ENCODE results near the gene HSPB1.
"Not testable (repeated sequence)": the region's sequence is repeated elsewhere in the genome, so short reads cannot be mapped to it uniquely, and the experiment has no call there.

DNA sequence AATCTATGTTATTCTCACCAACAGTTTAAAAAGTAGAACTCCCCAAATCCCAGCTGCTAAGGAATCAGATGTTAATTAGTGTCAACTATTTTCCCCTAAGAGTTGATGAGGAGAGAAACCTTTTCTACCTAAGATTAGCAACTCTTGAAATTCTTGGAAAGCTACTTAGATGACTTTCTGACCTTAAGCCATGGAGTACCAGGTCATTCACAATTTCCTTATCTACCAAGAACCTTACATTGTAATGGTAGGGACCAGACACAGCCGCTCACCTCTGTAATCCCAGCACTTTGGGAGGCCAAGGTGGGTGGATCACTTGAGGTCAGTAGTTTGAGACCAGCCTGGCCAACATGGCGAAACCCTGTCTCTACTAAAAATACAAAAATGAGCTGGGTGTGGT lies 32.9 kb downstream of the HSPB1 start:
- TF ChIP-seq, protein P1, sequence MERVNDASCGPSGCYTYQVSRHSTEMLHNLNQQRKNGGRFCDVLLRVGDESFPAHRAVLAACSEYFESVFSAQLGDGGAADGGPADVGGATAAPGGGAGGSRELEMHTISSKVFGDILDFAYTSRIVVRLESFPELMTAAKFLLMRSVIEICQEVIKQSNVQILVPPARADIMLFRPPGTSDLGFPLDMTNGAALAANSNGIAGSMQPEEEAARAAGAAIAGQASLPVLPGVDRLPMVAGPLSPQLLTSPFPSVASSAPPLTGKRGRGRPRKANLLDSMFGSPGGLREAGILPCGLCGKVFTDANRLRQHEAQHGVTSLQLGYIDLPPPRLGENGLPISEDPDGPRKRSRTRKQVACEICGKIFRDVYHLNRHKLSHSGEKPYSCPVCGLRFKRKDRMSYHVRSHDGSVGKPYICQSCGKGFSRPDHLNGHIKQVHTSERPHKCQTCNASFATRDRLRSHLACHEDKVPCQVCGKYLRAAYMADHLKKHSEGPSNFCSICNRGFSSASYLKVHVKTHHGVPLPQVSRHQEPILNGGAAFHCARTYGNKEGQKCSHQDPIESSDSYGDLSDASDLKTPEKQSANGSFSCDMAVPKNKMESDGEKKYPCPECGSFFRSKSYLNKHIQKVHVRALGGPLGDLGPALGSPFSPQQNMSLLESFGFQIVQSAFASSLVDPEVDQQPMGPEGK (CRISPR knock-in tag; IDR thresholded peaks at IDR 0.05; ENCODE audit: borderline replicate concordance) = not testable (repeated sequence)
- not testable (repeated sequence) for TF ChIP-seq ZFP3 (CRISPR knock-in tag; IDR thresholded peaks at IDR 0.05); RARB (CRISPR knock-in tag; IDR thresholded peaks at IDR 0.05); ZNF565 (CRISPR knock-in tag; conservative IDR thresholded peaks at IDR 0.05; ENCODE audit: low read depth)
